ENCODE data around the gene SLC23A2.

DNA sequence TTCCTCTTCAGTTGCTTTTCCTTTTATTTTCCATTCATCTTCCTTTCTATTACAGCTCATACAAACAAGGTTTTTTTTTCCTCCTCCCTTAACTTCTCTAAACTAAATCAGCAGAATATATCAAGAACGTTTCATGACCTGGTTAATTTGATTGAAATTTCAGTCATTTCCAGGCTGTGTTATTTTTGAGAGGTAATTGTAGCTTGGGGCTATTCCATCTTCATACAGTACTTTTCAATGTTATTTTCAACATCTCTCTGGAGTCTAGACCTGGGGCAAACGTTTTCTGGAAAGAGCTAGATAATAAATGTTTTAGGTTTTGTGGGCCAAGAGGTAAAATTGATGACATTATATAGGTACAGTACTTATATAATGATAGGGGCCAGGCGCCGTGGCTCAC lies 4.0 kb upstream of the SLC23A2 start:
- TF ChIP-seq, protein P1, sequence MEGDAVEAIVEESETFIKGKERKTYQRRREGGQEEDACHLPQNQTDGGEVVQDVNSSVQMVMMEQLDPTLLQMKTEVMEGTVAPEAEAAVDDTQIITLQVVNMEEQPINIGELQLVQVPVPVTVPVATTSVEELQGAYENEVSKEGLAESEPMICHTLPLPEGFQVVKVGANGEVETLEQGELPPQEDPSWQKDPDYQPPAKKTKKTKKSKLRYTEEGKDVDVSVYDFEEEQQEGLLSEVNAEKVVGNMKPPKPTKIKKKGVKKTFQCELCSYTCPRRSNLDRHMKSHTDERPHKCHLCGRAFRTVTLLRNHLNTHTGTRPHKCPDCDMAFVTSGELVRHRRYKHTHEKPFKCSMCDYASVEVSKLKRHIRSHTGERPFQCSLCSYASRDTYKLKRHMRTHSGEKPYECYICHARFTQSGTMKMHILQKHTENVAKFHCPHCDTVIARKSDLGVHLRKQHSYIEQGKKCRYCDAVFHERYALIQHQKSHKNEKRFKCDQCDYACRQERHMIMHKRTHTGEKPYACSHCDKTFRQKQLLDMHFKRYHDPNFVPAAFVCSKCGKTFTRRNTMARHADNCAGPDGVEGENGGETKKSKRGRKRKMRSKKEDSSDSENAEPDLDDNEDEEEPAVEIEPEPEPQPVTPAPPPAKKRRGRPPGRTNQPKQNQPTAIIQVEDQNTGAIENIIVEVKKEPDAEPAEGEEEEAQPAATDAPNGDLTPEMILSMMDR (IDR thresholded peaks at IDR 0.05; ENCODE audit: low read depth, low read length), result no peak
- TF ChIP-seq POLR2A (IDR thresholded peaks at IDR 0.05; ENCODE audit: extremely low read depth, insufficient read length), result no peak

Measured in NB4 (cell line).